ENCODE data around the gene MFAP3L. TPM values are rescaled to one million over a fixed set of nuclear protein-coding genes. Genes with fewer than 3 reads are reported as not detected.

The MFAP3L gene
- total RNA-seq, 2 donors from 2014 or later, result 0.95 to 3.2 TPM

GRCh38 chr4:169996379-169997240, 29.6 kb downstream of the MFAP3L start:
- DNase-seq (ENCODE audit: low spot score) (no peak), ATAC-seq (no peak)
- Mint-ChIP-seq H3K27ac (no peak overlapping the region), H3K9me3 (no peaks in the 10 kb centered on the region), H3K36me3 (no peaks in the 10 kb centered on the region), H3K4me1 (ENCODE audit: low read depth in 2 of 2) (no peaks in the 10 kb centered on the region), H3K4me3 (no peak overlapping the region), H3K27me3 (peaks cover 6 to 14% of the 10 kb centered on the region in 2 donors)

- H3K36me3 Mint-ChIP-seq, result no peaks in the 10 kb centered on the region
- H3K27me3 Mint-ChIP-seq, result peaks cover 8 to 22% of the 10 kb centered on the region in 2 donors
- no peaks in the 10 kb centered on the region for H3K4me1 Mint-ChIP-seq (ENCODE audit: low read depth in 2 of 2)
- H3K4me3 Mint-ChIP-seq, result no peak overlapping the region
- no peak overlapping the region for H3K27ac Mint-ChIP-seq
- ATAC-seq (no peak), DNase-seq (ENCODE audit: low spot score) (no peak)
- H3K9me3 Mint-ChIP-seq, result no peaks in the 10 kb centered on the region
These were observed 32.7 kb downstream of the MFAP3L start for GRCh38 chr4:169993531-169993930.

GRCh38 chr4:169988252-169988651, 37.9 kb downstream of the MFAP3L start:
- no peak overlapping the region for H3K4me3 Mint-ChIP-seq
- DNase-seq (ENCODE audit: low spot score) (no peak), ATAC-seq (no peak)
- no peak overlapping the region for H3K27ac Mint-ChIP-seq
- no peaks in the 10 kb centered on the region for H3K36me3 Mint-ChIP-seq
- H3K27me3 Mint-ChIP-seq, result peaks cover 13 to 35% of the 10 kb centered on the region in 2 donors
- no peaks in the 10 kb centered on the region for H3K4me1 Mint-ChIP-seq (ENCODE audit: low read depth in 2 of 2)
- no peaks in the 10 kb centered on the region for H3K9me3 Mint-ChIP-seq

DNA sequence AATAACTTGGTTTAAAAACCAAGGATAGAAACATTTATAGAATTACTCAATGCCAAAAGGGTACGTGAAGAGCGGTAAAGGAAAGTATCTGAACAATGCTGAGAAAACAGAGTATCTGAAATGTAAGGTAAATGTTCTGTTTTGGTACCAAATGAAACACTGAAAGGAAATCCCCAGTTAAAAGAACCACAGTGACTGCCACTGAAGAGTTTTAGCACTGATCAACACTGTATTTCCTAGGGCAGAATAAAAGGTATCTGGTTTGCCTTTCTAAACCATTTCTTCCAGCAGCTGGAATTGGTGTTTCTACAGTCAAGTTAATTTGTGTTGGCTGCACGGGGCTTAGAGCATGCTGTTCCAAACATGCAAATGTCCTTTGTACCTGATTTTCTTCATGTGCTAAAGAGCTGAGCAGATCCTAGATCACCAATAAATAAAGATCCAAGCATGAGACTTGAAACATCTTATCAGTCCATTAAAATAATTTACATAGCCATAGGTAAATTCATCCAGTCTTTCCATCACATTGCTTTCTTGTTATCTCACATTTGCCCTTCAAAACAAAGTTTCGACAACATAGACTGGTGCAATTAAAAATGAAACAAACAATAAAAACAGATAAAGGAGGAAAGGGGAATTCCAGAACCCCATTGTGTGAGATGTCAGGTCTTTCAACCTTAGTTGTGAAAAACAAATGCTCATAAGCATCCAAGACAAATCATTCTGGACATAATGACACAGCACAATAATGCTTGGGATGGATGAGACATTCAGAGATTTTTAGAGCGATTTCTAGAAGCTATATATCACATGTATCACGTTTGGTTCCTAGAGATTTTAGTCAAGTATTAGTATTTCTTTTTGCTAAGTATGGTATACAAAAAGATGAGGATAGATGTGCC, 38.6 kb downstream of the MFAP3L start:
- ATAC-seq, result peak in 1 of 2 donors; percentile 20
- no peak for DNase-seq (ENCODE audit: low spot score)
- Mint-ChIP-seq H3K4me1 (ENCODE audit: low read depth in 2 of 2) (no peaks in the 10 kb centered on the region), H3K27me3 (peaks cover 13 to 35% of the 10 kb centered on the region in 2 donors), H3K36me3 (no peaks in the 10 kb centered on the region), H3K9me3 (no peaks in the 10 kb centered on the region), H3K27ac (no peak overlapping the region), H3K4me3 (no peak overlapping the region)

- H3K27me3 Mint-ChIP-seq, result peaks cover 9 to 29% of the 10 kb centered on the region in 2 donors
- H3K36me3 Mint-ChIP-seq, result no peaks in the 10 kb centered on the region
- no peak overlapping the region for H3K4me3 Mint-ChIP-seq
- H3K27ac Mint-ChIP-seq, result no peak overlapping the region
- DNase-seq (ENCODE audit: low spot score), result no peak
- H3K9me3 Mint-ChIP-seq, result no peaks in the 10 kb centered on the region
- ATAC-seq, result no peak
- no peaks in the 10 kb centered on the region for H3K4me1 Mint-ChIP-seq (ENCODE audit: low read depth in 2 of 2)
These were observed 39.8 kb downstream of the MFAP3L start for GRCh38 chr4:169986369-169986768.

- Mint-ChIP-seq H3K9me3 (no peaks in the 10 kb centered on the region), H3K27me3 (peaks cover 9 to 29% of the 10 kb centered on the region in 2 donors), H3K27ac (no peak overlapping the region), H3K36me3 (no peaks in the 10 kb centered on the region), H3K4me1 (ENCODE audit: low read depth in 2 of 2) (no peaks in the 10 kb centered on the region), H3K4me3 (no peak overlapping the region)
- DNase-seq (ENCODE audit: low spot score) (no peak), ATAC-seq (no peak)
These were observed 40.3 kb downstream of the MFAP3L start for GRCh38 chr4:169985881-169986280.

GRCh38 chr4:169984745-169985144, 41.5 kb downstream of the MFAP3L start:
- ATAC-seq, result no peak

GRCh38 chr4:169984173-169984572, 42.0 kb downstream of the MFAP3L start:
- ATAC-seq (no peak), DNase-seq (ENCODE audit: low spot score) (no peak)
- peaks cover 9 to 27% of the 10 kb centered on the region in 2 donors for H3K27me3 Mint-ChIP-seq
- H3K4me1 Mint-ChIP-seq (ENCODE audit: low read depth in 2 of 2), result no peaks in the 10 kb centered on the region
- no peak overlapping the region for H3K27ac Mint-ChIP-seq
- H3K9me3 Mint-ChIP-seq, result no peaks in the 10 kb centered on the region
- H3K36me3 Mint-ChIP-seq, result no peaks in the 10 kb centered on the region
- H3K4me3 Mint-ChIP-seq, result no peak overlapping the region

More at GRCh38 chr4:169984745-169985144, 41.5 kb downstream of the MFAP3L start:
- Mint-ChIP-seq H3K27me3 (peaks cover 9 to 29% of the 10 kb centered on the region in 2 donors), H3K9me3 (no peaks in the 10 kb centered on the region), H3K4me1 (ENCODE audit: low read depth in 2 of 2) (no peaks in the 10 kb centered on the region), H3K4me3 (no peak overlapping the region), H3K27ac (no peak overlapping the region), H3K36me3 (no peaks in the 10 kb centered on the region)
- no peak for DNase-seq (ENCODE audit: low spot score)

- H3K4me1 Mint-ChIP-seq (ENCODE audit: low read depth in 2 of 2), result no peaks in the 10 kb centered on the region
- ATAC-seq (no peak), DNase-seq (ENCODE audit: low spot score) (no peak)
- no peaks in the 10 kb centered on the region for H3K36me3 Mint-ChIP-seq
- H3K4me3 Mint-ChIP-seq, result no peak overlapping the region
- H3K27me3 Mint-ChIP-seq, result peaks cover 13 to 22% of the 10 kb centered on the region in 2 donors
- no peaks in the 10 kb centered on the region for H3K9me3 Mint-ChIP-seq
- H3K27ac Mint-ChIP-seq, result no peak overlapping the region
These were observed 49.2 kb downstream of the MFAP3L start for GRCh38 chr4:169976951-169977350.

GRCh38 chr4:169975838-169976796, 50.1 kb downstream of the MFAP3L start:
- H3K4me3 Mint-ChIP-seq, result no peak overlapping the region
- H3K27ac Mint-ChIP-seq, result no peak overlapping the region
- H3K36me3 Mint-ChIP-seq, result no peaks in the 10 kb centered on the region
- DNase-seq (ENCODE audit: low spot score), result no peak
- H3K4me1 Mint-ChIP-seq (ENCODE audit: low read depth in 2 of 2), result no peaks in the 10 kb centered on the region
- no peak for ATAC-seq
- peaks cover 15 to 22% of the 10 kb centered on the region in 2 donors for H3K27me3 Mint-ChIP-seq
- no peaks in the 10 kb centered on the region for H3K9me3 Mint-ChIP-seq

DNA sequence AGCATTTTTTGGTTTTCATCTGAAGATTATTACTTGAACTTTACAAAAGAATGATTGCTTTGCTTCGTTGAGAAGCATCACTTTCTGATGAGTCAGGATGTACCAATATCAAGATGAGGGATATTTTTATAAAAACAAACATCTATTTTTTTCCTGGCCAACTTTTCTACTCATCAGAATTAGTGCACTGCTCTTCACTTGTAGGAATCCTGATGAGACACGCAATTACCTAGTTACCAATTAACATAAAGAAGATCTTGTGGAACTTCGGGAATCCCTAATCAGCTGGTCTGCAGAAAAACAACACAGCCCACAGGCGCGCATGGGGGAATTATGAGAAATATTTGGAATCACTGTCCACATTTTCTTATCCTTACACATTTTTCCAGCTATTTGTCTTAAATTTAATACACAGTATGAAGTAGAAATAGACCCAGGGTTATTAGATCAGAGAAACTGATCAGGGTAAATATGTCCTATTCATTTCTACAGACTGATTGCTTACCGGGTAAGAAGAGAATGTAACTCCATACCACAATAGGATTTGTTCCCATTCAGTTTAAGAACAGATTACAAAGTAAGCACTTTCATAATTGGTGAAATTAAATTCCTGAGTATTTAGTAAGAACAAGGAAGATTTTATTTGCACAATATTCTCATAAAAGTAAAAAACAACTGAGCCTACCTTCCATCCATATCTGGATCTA, 50.9 kb downstream of the MFAP3L start:
- no peak for DNase-seq (ENCODE audit: low spot score)
- no peak overlapping the region for H3K27ac Mint-ChIP-seq
- no peak overlapping the region for H3K4me3 Mint-ChIP-seq
- no peak for ATAC-seq
- no peaks in the 10 kb centered on the region for H3K4me1 Mint-ChIP-seq (ENCODE audit: low read depth in 2 of 2)
- H3K27me3 Mint-ChIP-seq, result peaks cover 15 to 22% of the 10 kb centered on the region in 2 donors
- H3K9me3 Mint-ChIP-seq, result no peaks in the 10 kb centered on the region
- H3K36me3 Mint-ChIP-seq, result no peaks in the 10 kb centered on the region

DNA sequence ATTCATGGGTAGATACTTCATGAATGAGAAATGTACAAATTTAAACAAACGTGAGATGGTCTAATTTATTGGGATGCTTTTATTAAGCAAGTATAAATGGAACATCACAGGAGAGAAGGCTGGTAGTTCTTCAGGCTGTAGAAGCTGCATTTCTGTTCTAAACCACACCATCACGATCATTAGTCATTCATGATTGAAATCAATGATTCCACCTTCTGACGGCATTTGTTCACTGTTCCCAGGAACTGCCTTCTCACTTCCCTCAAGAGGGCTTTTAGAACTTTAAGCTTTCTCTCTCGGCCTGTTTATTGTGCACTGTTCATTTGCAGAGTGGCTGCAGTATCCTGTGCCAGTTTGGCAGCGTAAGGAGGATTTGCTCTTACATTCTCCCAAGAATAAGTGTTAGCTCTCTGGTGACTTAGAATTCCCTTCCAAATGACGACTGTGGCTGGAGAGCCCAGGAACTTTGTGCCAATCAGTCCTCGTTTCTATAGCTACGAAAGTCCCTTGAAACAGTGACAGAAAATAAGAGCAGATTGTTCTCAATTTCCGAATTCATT, 54.7 kb downstream of the MFAP3L start:
- ATAC-seq (no peak), DNase-seq (ENCODE audit: low spot score) (no peak)
- H3K4me3 Mint-ChIP-seq, result no peak overlapping the region
- H3K36me3 Mint-ChIP-seq, result no peaks in the 10 kb centered on the region
- no peaks in the 10 kb centered on the region for H3K9me3 Mint-ChIP-seq
- peaks cover 18 to 24% of the 10 kb centered on the region in 2 donors for H3K27me3 Mint-ChIP-seq
- no peaks in the 10 kb centered on the region for H3K4me1 Mint-ChIP-seq (ENCODE audit: low read depth in 2 of 2)
- H3K27ac Mint-ChIP-seq, result no peak overlapping the region
